DND-41 (cell line): Measurements from ENCODE around the gene ROGDI.

Experiments
- ATAC-seq: fragments of 200-7000 bp; cut with Tn5 transposase; 3 replicates; pipeline ENCODE4 v1.9.1; 2021; ENCODE audit warnings: low read depth; ENCODE audit not compliant: insufficient read depth
- DNase-seq: peaks from one replicate; pipeline ENCODE4 v3.0.0-alpha.2; 2020
- H2AFZ ChIP-seq: 2 replicates; pipeline ENCODE4 v1.6.0; 2012; ENCODE audit warnings: low read depth, low read length
- H3K27ac ChIP-seq: 2 replicates; pipeline ENCODE4 v1.5.1; 2012; ENCODE audit warnings: low read length, inconsistent platforms
- H3K27me3 ChIP-seq: fragments of 200-600 bp; sonication (generic); 2 replicates; pipeline ENCODE4 v1.6.0; 2012; ENCODE audit warnings: low read length, mild to moderate bottlenecking, inconsistent platforms; ENCODE audit not compliant: insufficient read depth, poor library complexity
- H3K36me3 ChIP-seq: 2 replicates; pipeline ENCODE4 v1.5.1; 2012; ENCODE audit warnings: low read length, inconsistent platforms; ENCODE audit not compliant: insufficient read depth
- H3K4me1 ChIP-seq: 2 replicates; pipeline ENCODE4 v1.5.1; 2012; ENCODE audit warnings: mild to moderate bottlenecking, low read length; ENCODE audit not compliant: insufficient read depth
- H3K4me2 ChIP-seq: 2 replicates; pipeline ENCODE4 v1.6.0; 2012; ENCODE audit warnings: mild to moderate bottlenecking, moderate library complexity, low read length, inconsistent platforms; ENCODE audit not compliant: insufficient read depth
- H3K4me3 ChIP-seq, 2 experiments: fragments of 200-600 bp in 1 of 2; shearing (Covaris generic) in 1 of 2; 2 replicates each; pipeline ENCODE4 v1.5.1; 2012 to 2016; ENCODE audit warnings: inconsistent platforms in 2 of 2, low read length in 2 of 2, mild to moderate bottlenecking in 2 of 2, low read depth in 1 of 2, moderate library complexity in 1 of 2
- H3K79me2 ChIP-seq: 2 replicates; pipeline ENCODE4 v1.6.0; 2012; ENCODE audit warnings: low read length, inconsistent platforms; ENCODE audit not compliant: insufficient read depth
- H3K9ac ChIP-seq: 2 replicates; pipeline ENCODE4 v1.6.0; 2012; ENCODE audit warnings: low read depth, mild to moderate bottlenecking, inconsistent platforms, low read length, moderate library complexity
- H3K9me3 ChIP-seq: 2 replicates; pipeline ENCODE4 v1.5.1; 2012; ENCODE audit warnings: low read length, moderate library complexity, mild to moderate bottlenecking, inconsistent platforms; ENCODE audit not compliant: insufficient read depth, severe bottlenecking
- H4K20me1 ChIP-seq: 2 replicates; pipeline ENCODE4 v1.6.0; 2012; ENCODE audit warnings: low read length; ENCODE audit not compliant: insufficient read depth
- CTCF ChIP-seq: IDR thresholded peaks from 2 replicates; pipeline ENCODE4 v1.5.1; 2012; ENCODE audit warnings: borderline replicate concordance, low read length, moderate library complexity, mild to moderate bottlenecking; ENCODE audit not compliant: poor library complexity, severe bottlenecking; ENCODE audit errors: extremely low read depth
- EZH2 ChIP-seq: IDR thresholded peaks from 3 replicates; pipeline ENCODE4 v1.6.1; 2012; ENCODE audit warnings: borderline replicate concordance, low read depth, mild to moderate bottlenecking, moderate library complexity, low read length, inconsistent platforms; ENCODE audit not compliant: severe bottlenecking

ROGDI gene

GRCh38 chr16:4846901-4847773, 44.7 kb upstream of the ROGDI start, which contains the start of the genes GLYR1 and UBN1:
TSS of gene GLYR1 (minus strand) at chr16:4847288. CDS start at chr16:4847265, 23 bp downstream.
TSS of gene UBN1 (plus strand) at chr16:4847481. CDS start at chr16:4852918, 5,437 bp downstream.
- H3K4me2 ChIP-seq: peak within 1 kb of the TSS; percentile 100
- H3K36me3 ChIP-seq: peaks cover 49% of the 10 kb centered on the region
- H4K20me1 ChIP-seq: peaks cover 61% of the 10 kb centered on the region
- peak within 1 kb of the TSS; percentile 99 for H3K9ac ChIP-seq
- no peaks in the 10 kb centered on the region for H3K27me3 ChIP-seq
- peak within 1 kb of the TSS; percentile 97 for H2AFZ ChIP-seq
- no peaks in the 10 kb centered on the region for H3K9me3 ChIP-seq
- DNase-seq (peak; percentile 99), ATAC-seq (peak; percentile 92)
- peaks cover 90% of the 10 kb centered on the region for H3K79me2 ChIP-seq
- peak within 1 kb of the TSS; percentile 85 for H3K27ac ChIP-seq
- peaks cover 49% of the 10 kb centered on the region for H3K4me1 ChIP-seq
- H3K4me3 ChIP-seq: peak within 1 kb of the TSS; percentile 95 to 97
- TF ChIP-seq CTCF (no peak), EZH2 (no peak)

DNA sequence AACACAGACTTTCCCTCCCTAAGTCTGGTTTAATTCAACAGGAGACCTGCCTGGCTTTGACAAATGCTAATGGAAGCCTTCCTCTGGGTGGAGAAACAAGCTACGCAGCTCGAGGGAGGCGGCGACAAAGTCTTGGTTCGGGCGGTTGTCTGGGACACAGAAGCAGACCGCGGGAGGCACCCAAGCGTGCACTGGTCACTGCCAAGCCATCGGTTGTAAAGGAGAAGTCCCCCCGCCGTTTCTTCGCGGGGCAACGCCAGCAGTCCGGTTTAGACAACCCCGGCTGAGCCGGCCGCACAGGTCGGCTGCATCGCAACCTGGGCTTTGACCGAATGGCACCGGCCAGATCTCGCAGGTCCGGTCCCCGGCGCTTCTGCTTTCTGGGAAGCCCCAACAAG, 44.1 kb upstream of the ROGDI start:
- TF ChIP-seq CTCF (no peak), EZH2 (no peak)
- peak overlapping the region; percentile 95 to 97 for H3K4me3 ChIP-seq
- DNase-seq: peak; percentile 20
- H3K4me2 ChIP-seq: peak overlapping the region; percentile 91
- H3K9me3 ChIP-seq: no peaks in the 10 kb centered on the region
- ATAC-seq: no peak
- peaks cover 54% of the 10 kb centered on the region for H3K36me3 ChIP-seq
- peak overlapping the region; percentile 85 for H3K27ac ChIP-seq
- H2AFZ ChIP-seq: peak overlapping the region; percentile 97
- peaks cover 84% of the 10 kb centered on the region for H3K79me2 ChIP-seq
- peak overlapping the region; percentile 99 for H3K9ac ChIP-seq
- no peaks in the 10 kb centered on the region for H3K27me3 ChIP-seq
- H4K20me1 ChIP-seq: peaks cover 56% of the 10 kb centered on the region
- peaks cover 49% of the 10 kb centered on the region for H3K4me1 ChIP-seq

DNA sequence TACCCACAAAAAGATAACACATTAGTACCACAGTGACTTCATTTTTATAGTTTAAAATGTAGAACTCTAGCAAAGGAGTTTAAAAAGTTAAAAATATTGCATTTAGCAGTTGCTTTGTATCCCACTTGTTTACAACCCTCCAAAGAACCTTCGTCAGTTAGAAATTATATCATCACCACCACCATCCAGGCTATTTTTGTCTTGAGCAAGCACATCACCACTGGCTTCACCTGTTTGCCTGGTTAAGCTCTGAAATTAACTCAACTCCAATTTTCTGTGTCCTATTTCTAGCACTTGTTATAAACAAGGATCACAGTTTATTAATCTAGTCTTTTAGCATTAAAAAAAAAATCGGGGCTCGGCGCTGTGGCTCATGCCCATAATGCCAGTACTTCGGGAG, 38.6 kb upstream of the ROGDI start:
- H3K4me3 ChIP-seq: no peak overlapping the region
- ATAC-seq (no peak), DNase-seq (no peak)
- H3K36me3 ChIP-seq: peaks cover 91% of the 10 kb centered on the region
- peaks cover 40% of the 10 kb centered on the region for H3K79me2 ChIP-seq
- peaks cover 20% of the 10 kb centered on the region for H4K20me1 ChIP-seq
- H3K4me2 ChIP-seq: no peak overlapping the region
- peaks cover 17% of the 10 kb centered on the region for H3K4me1 ChIP-seq
- TF ChIP-seq CTCF (no peak), EZH2 (no peak)
- no peak overlapping the region for H2AFZ ChIP-seq
- no peaks in the 10 kb centered on the region for H3K9me3 ChIP-seq
- H3K9ac ChIP-seq: no peak overlapping the region
- H3K27ac ChIP-seq: no peak overlapping the region
- H3K27me3 ChIP-seq: no peaks in the 10 kb centered on the region
